Prostate gland (tissue), 2 donors: Measurements from ENCODE around the gene PLSCR4. TPM values are rescaled to one million over a fixed set of nuclear protein-coding genes. Genes with fewer than 3 reads are reported as not detected.

Source experiments
- DNase-seq: peaks from one replicate; pipeline ENCODE4 v3.0.0-alpha.2; 2019; ENCODE audit warnings: low spot score
- H3K27ac ChIP-seq, 2 donors: fragments of 200-600 bp; sonication (generic); 2 replicates each; pipeline ENCODE4 v1.5.1; 2017 to 2019
- H3K27me3 ChIP-seq: fragments of 200-600 bp; sonication (generic); replicated peaks from 2 replicates; pipeline ENCODE4 v1.5.1; 2019; ENCODE audit not compliant: insufficient read depth
- H3K36me3 ChIP-seq, 2 donors: fragments of 200-600 bp; sonication (generic); 1 replicate in 1 of 2; 2 replicates in 1 of 2; pipeline versions ENCODE4 v1.5.1 to v1.8.1; 2017 to 2019
- H3K4me1 ChIP-seq: fragments of 200-600 bp; sonication (generic); replicated peaks from 2 replicates; pipeline ENCODE4 v1.5.1; 2019
- H3K4me3 ChIP-seq, 2 donors: fragments of 200-600 bp; sonication (generic); 2 replicates each; pipeline ENCODE4 v1.5.1; 2017 to 2019
- H3K9me3 ChIP-seq: fragments of 200-600 bp; sonication (generic); 2 replicates; pipeline ENCODE4 v1.5.1; 2017
- POLR2A ChIP-seq: fragments of 450-650 bp; IDR thresholded peaks from one replicate; pipeline ENCODE4 v1.6.1; 2016; ENCODE audit warnings: antibody characterized with exemption, mild to moderate bottlenecking
- POLR2AphosphoS5 ChIP-seq: sonication (generic); formaldehyde crosslinking; IDR thresholded peaks from one replicate; pipeline ENCODE4 v1.6.1; 2017; ENCODE audit warnings: antibody characterized with exemption
- WGBS: methylation state at CpG from one replicate; pipeline ENCODE4 v1.1.5; 2018; 5-methylcytosine and 5-hydroxymethylcytosine counted together
- intact Hi-C: fragments of 100-400 bp; cut with DNase I; formaldehyde crosslinking; loops from one replicate; pipeline ENCODE4 v1.14.2; 2022
- total RNA-seq, 2 donors: library from RNA; depleted of rRNA; stranded (reverse); fragments of >200 nt; gene quantifications; one replicate each; pipeline ENCODE4 v1.1.0, GENCODE V29; 2016
- TF ChIP-seq, protein P1 (sequence below), 4 experiments: fragments of 200-600 bp in 2 of 4; fragments of 450-650 bp in 2 of 4; sonication (generic) in 2 of 4; IDR thresholded peaks; 1 replicate in 3 of 4; 2 replicates in 1 of 4; pipeline ENCODE4 v1.5.1; 2016 to 2019; ENCODE audit warnings: antibody characterized with exemption in 4 of 4, mild to moderate bottlenecking in 2 of 4, moderate library complexity in 2 of 4

PLSCR4 gene
- total RNA-seq, 2 donors from 2014 or later: 14.2 to 77.4 TPM

GRCh38 chr3:146148468-146148931 is 102.4 kb downstream of the PLSCR4 start:
- intact Hi-C loops: no loop called here
- Histone ChIP-seq H3K4me1 (no peaks in the 10 kb centered on the region), H3K4me3 (no peak overlapping the region), H3K27ac (no peak overlapping the region), H3K36me3 (no peaks in the 10 kb centered on the region), H3K27me3 (no peaks in the 10 kb centered on the region), H3K9me3 (no peaks in the 10 kb centered on the region)
- DNase-seq: no peak
- 89% methylated on average over 1 of the region's 1 CpG for WGBS
- TF ChIP-seq, protein P1, sequence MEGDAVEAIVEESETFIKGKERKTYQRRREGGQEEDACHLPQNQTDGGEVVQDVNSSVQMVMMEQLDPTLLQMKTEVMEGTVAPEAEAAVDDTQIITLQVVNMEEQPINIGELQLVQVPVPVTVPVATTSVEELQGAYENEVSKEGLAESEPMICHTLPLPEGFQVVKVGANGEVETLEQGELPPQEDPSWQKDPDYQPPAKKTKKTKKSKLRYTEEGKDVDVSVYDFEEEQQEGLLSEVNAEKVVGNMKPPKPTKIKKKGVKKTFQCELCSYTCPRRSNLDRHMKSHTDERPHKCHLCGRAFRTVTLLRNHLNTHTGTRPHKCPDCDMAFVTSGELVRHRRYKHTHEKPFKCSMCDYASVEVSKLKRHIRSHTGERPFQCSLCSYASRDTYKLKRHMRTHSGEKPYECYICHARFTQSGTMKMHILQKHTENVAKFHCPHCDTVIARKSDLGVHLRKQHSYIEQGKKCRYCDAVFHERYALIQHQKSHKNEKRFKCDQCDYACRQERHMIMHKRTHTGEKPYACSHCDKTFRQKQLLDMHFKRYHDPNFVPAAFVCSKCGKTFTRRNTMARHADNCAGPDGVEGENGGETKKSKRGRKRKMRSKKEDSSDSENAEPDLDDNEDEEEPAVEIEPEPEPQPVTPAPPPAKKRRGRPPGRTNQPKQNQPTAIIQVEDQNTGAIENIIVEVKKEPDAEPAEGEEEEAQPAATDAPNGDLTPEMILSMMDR (IDR thresholded peaks at IDR 0.05): no peak
- TF ChIP-seq POLR2A: no peak
- TF ChIP-seq POLR2AphosphoS5: no peak

- DNase-seq: no peak
- no peaks in the 10 kb centered on the region for H3K27me3 ChIP-seq
- H3K9me3 ChIP-seq: no peaks in the 10 kb centered on the region
- 48% methylated on average over 1 of the region's 1 CpG for WGBS
- no peaks in the 10 kb centered on the region for H3K36me3 ChIP-seq
- no peak overlapping the region for H3K27ac ChIP-seq
- no peak overlapping the region for H3K4me3 ChIP-seq
- H3K4me1 ChIP-seq: no peaks in the 10 kb centered on the region
- TF ChIP-seq, protein P1 (IDR thresholded peaks at IDR 0.05): no peak
- TF ChIP-seq POLR2AphosphoS5 (no peak), POLR2A (no peak)
- intact Hi-C loops: no loop called here
Measured at GRCh38 chr3:146145642-146146041, 105.3 kb downstream of the PLSCR4 start.

- DNase-seq: no peak
- Histone ChIP-seq H3K36me3 (no peaks in the 10 kb centered on the region), H3K4me1 (peaks cover 6% of the 10 kb centered on the region), H3K9me3 (no peaks in the 10 kb centered on the region), H3K27ac (peak overlapping the region in 1 of 2 donors; percentile 10), H3K4me3 (no peak overlapping the region), H3K27me3 (no peaks in the 10 kb centered on the region)
- TF ChIP-seq POLR2AphosphoS5 (peak; percentile 20), POLR2A (no peak)
- WGBS: 19% methylated on average over 3 of the region's 3 CpGs
- intact Hi-C loops: no loop called here
Measured at GRCh38 chr3:146142757-146143156, 108.1 kb downstream of the PLSCR4 start.

Other genes with a start within 250 kb of the PLSCR4 start
- 10 to 100 TPM; 10.7 to 14.6 TPM for gene PLOD2, start 89.9 kb downstream of the PLSCR4 start, total RNA-seq
- under 1 TPM in 1 of 2 donors, not detected in 1; 0.51 TPM for gene PLSCR2, start 218.5 kb upstream of the PLSCR4 start, total RNA-seq